Activated CD8-positive, alpha-beta memory T cell treated with anti-CD3 and anti-CD28 coated beads, Interleukin-2, amount 10 ng/mL, durations not matched to agents 7 days and 5 days (primary cell): ENCODE results near the gene RYR1. TPM values are rescaled to one million over a fixed set of nuclear protein-coding genes. Genes with fewer than 3 reads are reported as not detected.
"Not testable (repeated sequence)": the region's sequence is repeated elsewhere in the genome, so short reads cannot be mapped to it uniquely, and the experiment has no call there.

Source experiments
- ATAC-seq: fragments of 150-1000 bp; cut with Tn5 transposase; one replicate; pipeline ENCODE4 v1.10.0; 2021; ENCODE audit warnings: moderate library complexity
- CTCF ChIA-PET: fragments of 350-600 bp; sonication (Branson Sonifier 250); formaldehyde crosslinking; loops from one replicate; lab custom pipeline; 2021; ENCODE audit warnings: antibody characterized with exemption; lab: Charles Lee
- DNase-seq: peaks from one replicate; pipeline ENCODE4 v3.0.0-alpha.2; 2020
- H3K27ac Mint-ChIP-seq: one replicate; pipeline ENCODE4 v1.8.0; 2021; ENCODE audit warnings: mild to moderate bottlenecking, mixed read lengths
- H3K27me3 Mint-ChIP-seq: one replicate; pipeline ENCODE4 v1.8.0; 2021; ENCODE audit warnings: mixed read lengths
- H3K36me3 Mint-ChIP-seq: one replicate; pipeline ENCODE4 v1.8.0; 2021; ENCODE audit warnings: mild to moderate bottlenecking, mixed read lengths
- H3K4me1 Mint-ChIP-seq: one replicate; pipeline ENCODE4 v1.8.0; 2021; ENCODE audit warnings: mixed read lengths
- H3K4me3 Mint-ChIP-seq: one replicate; pipeline ENCODE4 v1.8.0; 2021; ENCODE audit warnings: mild to moderate bottlenecking, moderate library complexity, mixed read lengths
- H3K9me3 Mint-ChIP-seq: one replicate; pipeline ENCODE4 v1.8.0; 2022; ENCODE audit warnings: low read depth, mixed read lengths
- total RNA-seq, 2 experiments: library from RNA; stranded (reverse); gene quantifications; one replicate each; pipeline ENCODE4 v1.2.3, GENCODE V29; 2021

The RYR1 gene
- total RNA-seq, 2 experiments from 2014 or later: 1.5 to 1.6 TPM

- H3K27me3 Mint-ChIP-seq: no peaks in the 10 kb centered on the region
- H3K36me3 Mint-ChIP-seq: peaks cover 36% of the 10 kb centered on the region
- peak overlapping the region; percentile 89 for H3K27ac Mint-ChIP-seq
- H3K9me3 Mint-ChIP-seq: no peaks in the 10 kb centered on the region
- H3K4me3 Mint-ChIP-seq: peak overlapping the region; percentile 96
- no peak for ATAC-seq
- DNase-seq: no peak
- CTCF ChIA-PET: interaction anchor here (1.1 to 6.6 kb wide), 12 partner anchors 9 to 310 kb away, joined by 3 to 93 read pairs (median 6); partner anchors contain the start of genes ACTN4, CATSPERG, FAM98C and MRPS12
- peaks cover 41% of the 10 kb centered on the region for H3K4me1 Mint-ChIP-seq
Observed at GRCh38 chr19:38619361-38620174, 186.1 kb downstream of the RYR1 start.

GRCh38 chr19:38624822-38625221, 191.3 kb downstream of the RYR1 start:
- Mint-ChIP-seq H3K36me3 (peaks cover 42% of the 10 kb centered on the region), H3K27ac (no peak overlapping the region), H3K4me3 (no peak overlapping the region), H3K9me3 (no peaks in the 10 kb centered on the region), H3K4me1 (peaks cover 13% of the 10 kb centered on the region), H3K27me3 (no peaks in the 10 kb centered on the region)
- DNase-seq: no peak
- CTCF ChIA-PET: interaction anchor here (1.6 kb wide), 1 partner anchor 10 kb away, joined by 14 read pairs; no protein-coding TSS in a partner anchor
- no peak for ATAC-seq

GRCh38 chr19:38626401-38626800, 192.9 kb downstream of the RYR1 start:
- DNase-seq (no peak), ATAC-seq (no peak)
- H3K36me3 Mint-ChIP-seq: peaks cover 42% of the 10 kb centered on the region
- H3K27ac Mint-ChIP-seq: no peak overlapping the region
- CTCF ChIA-PET: no interaction called here
- H3K9me3 Mint-ChIP-seq: no peaks in the 10 kb centered on the region
- no peak overlapping the region for H3K4me3 Mint-ChIP-seq
- H3K27me3 Mint-ChIP-seq: no peaks in the 10 kb centered on the region
- H3K4me1 Mint-ChIP-seq: peaks cover 5% of the 10 kb centered on the region

GRCh38 chr19:38629568-38629967, 196.1 kb downstream of the RYR1 start:
- CTCF ChIA-PET: interaction anchor here (0.9 to 1.3 kb wide), 3 partner anchors 11 to 301 kb away, joined by 3 to 4 read pairs (median 3); partner anchors contain the start of genes EIF3K, FAM98C, MRPS12 and SARS2
- Mint-ChIP-seq H3K4me1 (peaks cover 7% of the 10 kb centered on the region), H3K4me3 (no peak overlapping the region), H3K27ac (peak overlapping the region; percentile 11), H3K27me3 (no peaks in the 10 kb centered on the region), H3K9me3 (no peaks in the 10 kb centered on the region), H3K36me3 (peaks cover 41% of the 10 kb centered on the region)
- DNase-seq (no peak), ATAC-seq (no peak)

- DNase-seq, H3K9me3 Mint-ChIP-seq, H3K27ac Mint-ChIP-seq, ATAC-seq, H3K27me3 Mint-ChIP-seq, H3K4me3 Mint-ChIP-seq, CTCF ChIA-PET: not testable (repeated sequence)
- peaks cover 42% of the 10 kb centered on the region for H3K36me3 Mint-ChIP-seq
- H3K4me1 Mint-ChIP-seq: peaks cover 24% of the 10 kb centered on the region
Observed at GRCh38 chr19:38631301-38631700, 197.8 kb downstream of the RYR1 start.

GRCh38 chr19:38631811-38632475, 198.5 kb downstream of the RYR1 start:
- CTCF ChIA-PET: interaction anchor here (1.0 kb wide), 1 partner anchor 117 kb away, joined by 3 read pairs; no protein-coding TSS in a partner anchor
- H3K4me3 Mint-ChIP-seq, H3K9me3 Mint-ChIP-seq, ATAC-seq, DNase-seq, H3K27me3 Mint-ChIP-seq, H3K27ac Mint-ChIP-seq: not testable (repeated sequence)
- Mint-ChIP-seq H3K36me3 (peaks cover 40% of the 10 kb centered on the region), H3K4me1 (peaks cover 29% of the 10 kb centered on the region)

GRCh38 chr19:38632476-38633213, 199.2 kb downstream of the RYR1 start:
- H3K9me3 Mint-ChIP-seq: no peaks in the 10 kb centered on the region
- CTCF ChIA-PET: interaction anchor here (1.0 to 7.0 kb wide), 7 partner anchors 15 to 229 kb away, joined by 3 to 75 read pairs (median 26); partner anchors contain the start of genes ACTN4 and FAM98C
- peaks cover 38% of the 10 kb centered on the region for H3K36me3 Mint-ChIP-seq
- H3K4me1 Mint-ChIP-seq: peaks cover 36% of the 10 kb centered on the region
- no peaks in the 10 kb centered on the region for H3K27me3 Mint-ChIP-seq
- no peak for ATAC-seq
- H3K4me3 Mint-ChIP-seq: no peak overlapping the region
- peak overlapping the region; percentile 8 for H3K27ac Mint-ChIP-seq
- DNase-seq: no peak

- no peaks in the 10 kb centered on the region for H3K27me3 Mint-ChIP-seq
- H3K4me1 Mint-ChIP-seq: peaks cover 42% of the 10 kb centered on the region
- DNase-seq (peak; percentile 83), ATAC-seq (no peak)
- CTCF ChIA-PET: interaction anchor here (0.9 to 7.0 kb wide), 46 partner anchors 9 to 298 kb away, joined by 3 to 93 read pairs (median 5); partner anchors contain the start of genes ACTN4, EIF3K, FAM98C and GGN
- H3K36me3 Mint-ChIP-seq: peaks cover 29% of the 10 kb centered on the region
- no peak overlapping the region for H3K4me3 Mint-ChIP-seq
- no peaks in the 10 kb centered on the region for H3K9me3 Mint-ChIP-seq
- peak overlapping the region; percentile 80 for H3K27ac Mint-ChIP-seq
Observed at GRCh38 chr19:38634757-38635482, 201.4 kb downstream of the RYR1 start.

- ATAC-seq (no peak), DNase-seq (no peak)
- CTCF ChIA-PET: interaction anchor here (0.7 to 7.0 kb wide), 38 partner anchors 11 to 295 kb away, joined by 3 to 93 read pairs (median 7); partner anchors contain the start of genes ACTN4, EIF3K, FAM98C and GGN
- Mint-ChIP-seq H3K36me3 (peaks cover 27% of the 10 kb centered on the region), H3K9me3 (no peaks in the 10 kb centered on the region), H3K4me3 (no peak overlapping the region), H3K27ac (peak overlapping the region; percentile 87), H3K27me3 (no peaks in the 10 kb centered on the region), H3K4me1 (peaks cover 45% of the 10 kb centered on the region)
Observed at GRCh38 chr19:38635483-38636399, 202.2 kb downstream of the RYR1 start.
